Colon (tissue), 2 donors: Measurements from ENCODE around the gene DCDC2C.

ENCODE experiments used
- FAIRE-seq: peaks from 2 replicates; lab custom pipeline; 2012; peaks lifted over from hg19 to GRCh38; lab: Jason Lieb, UNC
- donor health status: control.
- donor health status: control.

DCDC2C gene

DNA sequence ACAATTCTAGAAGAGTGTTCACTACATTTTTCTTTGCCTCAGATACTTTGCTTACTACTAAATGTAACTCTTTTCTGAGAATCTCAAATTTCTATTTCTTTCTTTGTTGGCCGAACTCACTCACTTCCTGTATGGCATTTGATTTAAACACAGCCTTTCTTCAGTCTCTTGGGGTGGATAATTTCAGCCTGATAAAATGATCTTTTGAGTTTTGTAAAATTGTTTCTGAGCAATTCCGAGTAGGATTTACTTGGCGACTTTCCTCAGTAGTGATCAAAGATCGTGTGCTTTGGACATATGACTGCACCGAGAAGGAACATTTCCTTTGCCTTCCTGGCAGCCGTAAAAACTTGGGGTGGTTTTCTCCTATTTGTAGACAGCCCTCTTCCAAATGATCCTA is 127.4 kb downstream of the DCDC2C start:
- FAIRE-seq = no peak

DNA sequence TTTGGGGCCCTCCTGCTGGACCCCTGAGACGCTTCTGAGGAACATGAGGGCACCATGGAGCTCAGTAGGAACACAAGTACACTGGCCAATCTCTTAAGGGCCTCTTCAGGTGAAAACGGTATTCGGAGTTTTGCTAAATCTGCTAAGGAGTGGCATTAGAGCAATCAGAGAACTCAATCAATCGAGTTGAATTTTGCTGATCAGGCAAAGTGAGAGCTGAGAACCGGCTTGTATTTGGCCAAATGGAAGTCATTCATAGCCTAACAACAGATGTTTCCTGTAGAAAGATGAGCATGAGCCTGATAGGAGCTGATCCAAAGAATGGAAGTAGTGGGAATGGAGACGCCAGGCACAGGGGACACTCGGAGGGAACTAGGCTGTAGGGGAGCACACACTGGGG is 133.7 kb downstream of the DCDC2C start:
- no peak for FAIRE-seq

DNA sequence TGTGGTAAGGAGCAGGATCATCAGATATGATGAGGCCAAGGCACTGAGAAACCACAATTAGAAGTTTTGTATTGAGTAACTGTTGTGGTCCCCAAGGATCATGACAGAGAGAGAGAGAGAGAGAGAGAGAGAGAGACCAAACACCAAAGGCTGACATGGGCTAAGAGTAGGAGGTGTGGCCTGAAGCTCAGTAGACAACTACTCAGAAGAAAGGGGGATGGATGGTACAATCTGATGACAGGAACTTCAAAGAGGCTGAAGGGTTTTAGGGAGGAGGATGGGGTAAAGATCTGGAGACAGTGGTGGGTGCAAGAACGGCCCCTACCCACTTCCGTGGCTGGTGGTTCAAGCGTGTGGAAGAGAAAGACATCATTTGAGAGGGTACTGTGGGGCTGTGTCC is 135.0 kb downstream of the DCDC2C start:
- FAIRE-seq = no peak

DNA sequence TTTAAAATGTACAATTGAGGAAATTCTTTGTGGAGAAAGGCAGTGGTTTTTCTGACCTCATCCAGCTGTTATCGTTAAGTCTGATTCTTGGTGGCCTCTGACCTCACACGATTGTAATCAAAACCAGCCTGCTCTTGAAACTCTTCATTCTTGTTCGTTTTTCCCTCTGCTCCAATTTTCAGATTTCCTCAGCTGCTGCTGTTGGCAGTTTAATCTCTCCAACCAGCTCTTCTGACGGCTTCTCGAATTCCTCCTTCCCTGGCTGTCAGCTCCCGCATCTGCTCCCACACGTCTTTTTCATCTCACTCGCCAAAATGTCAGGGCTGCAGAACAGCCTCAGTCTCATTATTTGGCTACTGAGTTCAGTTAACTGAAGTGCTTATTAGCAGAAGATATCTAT is 136.1 kb downstream of the DCDC2C start:
- no peak for FAIRE-seq

DNA sequence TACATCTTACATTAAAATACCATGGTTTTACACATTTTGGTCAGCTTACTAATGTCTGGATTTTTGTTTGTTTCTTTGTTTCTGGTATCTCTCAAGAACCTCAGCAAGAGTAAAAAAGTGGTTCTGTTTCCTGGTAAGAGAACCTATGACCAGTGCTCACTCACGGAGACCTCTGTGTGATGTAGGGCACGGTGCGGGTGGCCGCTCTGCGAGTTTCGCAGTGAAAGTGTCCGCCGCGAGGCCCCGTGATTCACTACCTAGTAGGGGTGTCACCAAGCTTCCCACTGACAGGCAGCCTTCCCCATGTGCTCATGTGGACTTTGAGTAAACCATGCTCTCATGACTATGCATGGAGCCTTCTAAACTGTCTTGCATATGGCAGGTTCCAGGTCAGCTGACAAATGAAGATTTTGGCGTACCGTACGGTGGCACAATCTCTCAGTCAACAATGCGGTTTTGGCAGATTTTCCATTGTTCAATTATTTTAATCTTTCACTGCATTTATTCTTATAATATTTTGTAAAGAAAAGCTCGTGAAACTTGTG is 137.3 kb downstream of the DCDC2C start:
- no peak for FAIRE-seq

DNA sequence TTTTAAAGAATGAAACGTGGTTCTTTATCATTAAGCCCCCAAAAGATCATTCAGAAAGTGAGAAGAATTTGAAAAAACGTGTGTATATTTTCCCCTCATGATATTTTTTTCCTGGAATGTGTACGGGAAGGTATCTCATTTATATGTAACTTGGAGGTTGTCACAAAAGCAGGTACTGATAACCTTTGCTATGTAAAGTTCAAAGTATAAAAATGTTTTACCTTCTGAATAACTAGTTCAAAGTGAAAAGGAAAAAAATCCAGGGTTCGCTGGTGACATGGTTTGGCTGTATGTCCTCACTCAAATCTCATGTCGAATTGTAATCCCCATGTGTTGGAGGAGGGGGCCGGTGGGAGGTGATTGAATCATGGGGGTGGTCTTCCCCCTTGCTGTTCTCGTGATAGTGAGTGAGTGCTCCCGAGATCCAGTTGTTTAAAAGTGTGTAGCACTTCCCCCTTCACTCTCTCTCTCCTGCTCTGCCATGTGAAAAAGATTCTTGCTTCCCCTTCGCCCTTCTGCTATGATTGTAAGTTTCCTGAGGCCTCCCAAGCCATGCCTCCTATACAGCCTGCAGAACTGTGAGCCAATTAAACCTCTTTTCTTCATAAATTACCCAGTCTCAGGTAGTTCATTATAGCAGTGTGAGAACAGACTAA is 144.2 kb downstream of the DCDC2C start:
- no peak for FAIRE-seq

DNA sequence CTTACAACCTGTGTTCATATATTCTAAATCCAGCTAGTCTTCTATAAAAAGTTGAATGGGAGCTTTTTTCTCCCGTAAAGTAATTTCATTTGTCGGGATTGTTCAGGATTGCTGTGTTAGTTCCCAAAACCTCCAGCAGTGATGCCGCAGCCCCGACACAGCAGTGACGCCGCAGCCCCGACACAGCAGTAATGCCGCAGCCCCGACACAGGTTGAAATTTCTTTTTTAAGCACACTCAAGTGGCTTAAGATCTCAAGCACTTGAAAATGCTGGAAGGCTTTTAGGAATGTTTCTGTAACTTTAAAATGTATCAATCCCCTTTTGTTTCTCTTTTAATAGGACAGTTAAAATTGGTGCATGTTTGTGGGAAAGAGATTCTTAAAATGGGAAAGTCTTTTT is 145.4 kb downstream of the DCDC2C start:
- FAIRE-seq = no peak

DNA sequence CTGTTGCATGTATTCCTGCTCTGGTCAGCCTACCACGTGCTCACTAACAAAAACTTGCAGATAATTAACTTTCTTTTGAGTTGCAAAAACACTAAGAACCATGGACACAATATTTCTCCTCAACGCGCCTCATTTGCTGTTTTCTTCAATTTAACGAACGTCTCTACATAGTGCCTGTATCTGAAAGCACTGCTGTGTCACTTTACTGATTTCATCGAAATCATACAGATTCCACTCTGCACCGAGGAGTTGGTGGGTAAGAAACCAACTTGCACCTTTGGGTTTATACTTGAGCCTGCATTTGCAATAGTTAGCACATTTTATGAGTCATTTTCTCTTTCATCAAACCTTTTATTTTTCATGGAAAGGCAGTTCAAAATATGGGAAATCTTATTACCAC is 145.8 kb downstream of the DCDC2C start:
- FAIRE-seq = no peak

DNA sequence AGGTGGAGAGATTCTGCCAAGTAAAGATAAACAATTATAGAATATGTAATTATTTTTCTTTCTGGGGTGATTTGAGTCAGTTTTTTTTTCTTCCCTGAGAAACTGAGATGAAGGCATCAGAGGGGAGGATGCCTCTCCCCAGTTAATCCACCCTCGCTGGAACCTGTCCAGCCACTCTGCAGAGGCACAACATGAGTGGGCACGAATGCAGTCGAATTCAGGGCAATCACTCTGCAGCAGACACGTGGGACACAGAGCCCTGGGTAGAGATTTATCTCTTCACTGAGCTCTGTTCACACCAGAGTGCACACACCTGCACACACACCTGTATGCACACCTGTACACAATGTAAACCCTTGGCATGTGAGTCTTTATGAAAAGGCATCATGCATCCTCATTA is 154.2 kb downstream of the DCDC2C start:
- FAIRE-seq = no peak

DNA sequence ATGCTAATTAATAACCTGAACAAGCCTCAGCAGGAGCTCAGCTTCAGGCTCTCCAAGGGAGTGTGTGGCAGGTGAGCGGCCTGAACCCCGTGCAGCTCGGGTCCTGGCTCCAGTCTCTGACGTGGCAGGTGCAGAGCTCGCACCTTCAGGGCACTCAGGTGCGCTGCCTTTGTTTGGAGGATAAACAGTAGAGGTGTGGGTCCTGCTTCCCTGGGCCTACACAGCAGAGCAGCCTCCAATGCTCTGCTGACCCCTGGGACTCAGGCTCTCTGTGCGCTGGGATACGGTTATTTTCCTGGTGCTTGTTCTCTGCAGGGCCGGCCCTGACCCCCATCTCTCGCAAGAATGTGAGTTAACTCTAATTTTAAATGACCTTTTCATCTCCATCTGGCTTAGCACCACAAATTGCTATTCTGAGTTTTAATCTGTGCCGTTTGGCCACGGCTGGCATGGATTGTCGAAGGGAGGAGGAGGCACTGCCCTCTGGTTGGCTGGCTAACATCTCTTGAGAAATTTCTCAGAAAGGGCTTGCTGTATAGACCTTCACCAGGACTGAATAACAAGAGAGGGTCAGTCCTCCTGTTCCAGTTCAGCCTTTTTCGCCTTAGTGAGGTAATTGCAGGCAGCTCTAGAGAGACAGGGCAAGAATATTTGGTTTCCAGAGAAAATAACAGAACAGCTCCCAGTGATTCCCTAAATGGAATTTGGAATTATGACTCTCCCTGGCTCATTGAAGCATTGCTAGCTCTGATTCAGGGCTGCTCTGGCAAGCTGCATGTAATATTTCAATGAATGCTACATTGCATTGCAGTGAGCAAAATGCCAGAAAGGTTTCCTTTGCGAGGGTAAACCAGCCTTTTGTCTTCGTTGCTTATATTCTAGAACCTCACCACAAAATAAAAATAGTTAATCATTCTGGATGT is 161.8 kb downstream of the DCDC2C start:
- FAIRE-seq = no peak

DNA sequence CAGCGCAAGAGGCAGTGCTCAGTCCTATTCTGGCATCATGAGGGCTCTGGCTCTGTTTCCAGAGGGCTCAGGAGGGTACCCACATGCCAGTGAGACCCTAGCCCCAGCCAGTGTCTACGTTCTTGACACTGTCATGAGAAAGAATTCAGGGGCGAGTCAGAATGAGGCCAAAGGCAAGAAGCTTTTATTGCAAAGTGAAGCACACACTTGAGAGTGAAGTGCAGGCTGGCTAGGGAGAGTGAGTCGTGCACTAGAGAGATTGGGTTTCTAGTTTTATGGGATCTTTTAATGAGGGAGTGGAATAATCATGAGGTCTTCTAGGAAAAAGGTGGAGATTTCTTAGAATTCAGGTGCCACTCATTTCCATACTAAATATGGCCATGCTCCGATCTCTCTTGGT is 164.1 kb downstream of the DCDC2C start:
- no peak for FAIRE-seq

DNA sequence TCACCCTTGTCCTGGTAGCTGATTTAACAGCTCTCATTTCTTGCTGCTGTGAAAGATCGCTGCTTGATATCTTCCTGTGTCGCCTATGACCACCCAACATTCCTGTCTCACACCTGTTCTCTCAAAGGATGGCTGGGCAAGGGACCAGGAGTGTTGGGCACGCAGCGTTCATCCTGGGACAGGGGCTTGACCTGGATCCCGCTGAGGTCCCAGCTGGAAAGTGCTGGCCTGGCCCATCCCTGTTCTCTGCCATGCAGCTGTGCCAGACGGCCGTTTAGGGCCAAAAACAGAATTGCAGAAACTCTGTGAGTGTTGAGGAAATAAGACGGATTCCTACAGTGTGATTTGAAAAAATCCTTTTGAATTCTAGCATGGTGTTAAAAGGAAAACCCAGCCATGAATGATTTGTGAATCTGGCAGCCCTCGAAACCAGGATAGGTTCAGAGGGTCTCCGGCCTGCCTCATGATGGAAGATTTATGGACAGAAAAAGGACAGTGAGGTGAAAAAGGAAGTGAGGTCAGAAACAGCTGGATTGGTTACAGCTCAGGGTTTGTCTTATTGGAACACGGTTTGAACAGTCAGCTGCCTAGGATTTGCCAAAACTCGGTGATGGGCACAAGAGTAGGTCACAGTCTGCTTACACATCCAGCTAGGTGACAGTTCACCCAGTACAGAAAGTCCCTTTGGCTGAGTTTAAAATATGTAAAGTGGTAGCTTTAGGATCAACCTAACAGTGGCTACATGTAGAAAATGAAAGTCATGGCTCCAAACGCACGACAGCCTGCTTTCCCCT is 164.8 kb downstream of the DCDC2C start:
- no peak for FAIRE-seq

DNA sequence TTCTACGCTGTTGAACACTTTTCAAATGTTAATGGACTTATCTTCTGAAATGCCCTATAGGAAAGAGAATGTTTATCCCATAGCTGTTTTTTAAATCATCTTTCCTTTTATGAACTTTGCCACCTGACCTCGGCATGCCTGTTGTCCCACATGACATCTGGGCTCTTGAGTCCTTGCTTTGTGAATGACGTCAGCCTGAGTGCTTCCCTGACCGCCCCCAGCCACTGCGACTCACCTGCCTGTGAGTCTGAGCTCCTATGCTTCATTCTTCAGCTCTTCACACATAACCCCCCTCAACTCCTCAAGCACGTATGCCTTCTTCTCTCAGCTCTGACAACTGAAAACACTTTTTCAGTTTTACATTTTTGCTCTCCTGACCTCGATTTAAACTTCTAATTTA is 166.8 kb downstream of the DCDC2C start:
- FAIRE-seq = no peak

DNA sequence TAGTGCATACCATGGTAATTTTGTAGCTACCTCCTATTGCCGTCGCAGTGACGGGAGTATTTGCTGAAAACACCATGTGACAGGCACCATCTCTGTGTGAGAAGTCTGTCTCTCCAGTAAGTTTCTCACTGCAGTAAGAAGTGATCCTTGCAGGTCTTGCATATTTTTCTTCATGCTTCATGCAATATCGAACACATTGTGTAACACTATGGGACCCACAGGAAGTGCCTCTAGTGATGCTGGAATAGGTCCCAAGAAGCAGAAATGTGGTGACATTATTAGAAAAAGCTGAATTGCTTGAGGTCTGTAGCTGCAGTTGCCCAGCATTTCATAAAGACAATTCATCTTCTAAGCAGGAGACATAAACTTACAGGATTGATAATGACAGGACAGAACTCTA is 167.6 kb downstream of the DCDC2C start:
- FAIRE-seq = no peak

DNA sequence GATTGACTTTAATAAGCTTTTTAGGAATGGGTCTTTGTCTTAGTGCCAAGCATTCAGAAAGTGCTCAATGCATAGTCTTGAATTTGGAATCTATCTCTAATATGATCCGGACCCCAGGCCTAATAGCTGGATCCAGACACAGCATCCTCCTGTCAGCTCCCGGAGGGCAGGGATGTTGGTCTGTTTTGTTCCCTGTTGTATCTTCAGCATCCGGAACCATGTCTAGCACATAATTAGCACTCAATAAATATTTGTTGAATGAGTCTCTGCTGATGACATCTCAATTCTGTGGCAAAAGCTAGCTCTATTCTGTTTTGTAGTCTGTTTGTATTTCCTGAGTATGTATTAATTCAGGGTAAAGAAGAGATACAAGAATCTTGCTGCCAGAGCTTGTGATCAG is 169.1 kb downstream of the DCDC2C start:
- FAIRE-seq = no peak

DNA sequence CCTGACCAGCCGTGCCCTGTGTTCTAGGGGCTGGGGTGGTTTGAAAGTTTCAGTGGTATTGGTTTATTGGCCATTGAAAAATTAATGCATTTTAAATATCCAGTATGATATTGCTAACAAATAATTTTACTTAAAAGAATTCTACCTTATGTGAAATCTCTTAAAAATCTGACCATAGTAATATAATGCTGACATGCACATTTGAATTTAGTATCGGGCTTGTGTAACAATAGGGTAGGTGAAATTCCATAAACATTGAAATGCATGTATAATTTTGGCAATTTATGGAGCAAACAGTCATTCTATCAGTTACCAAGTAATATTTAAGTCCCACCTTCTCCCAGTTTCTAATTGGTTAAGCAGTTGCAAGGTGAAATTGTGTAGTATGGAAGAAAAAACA is 170.5 kb downstream of the DCDC2C start:
- no peak for FAIRE-seq

DNA sequence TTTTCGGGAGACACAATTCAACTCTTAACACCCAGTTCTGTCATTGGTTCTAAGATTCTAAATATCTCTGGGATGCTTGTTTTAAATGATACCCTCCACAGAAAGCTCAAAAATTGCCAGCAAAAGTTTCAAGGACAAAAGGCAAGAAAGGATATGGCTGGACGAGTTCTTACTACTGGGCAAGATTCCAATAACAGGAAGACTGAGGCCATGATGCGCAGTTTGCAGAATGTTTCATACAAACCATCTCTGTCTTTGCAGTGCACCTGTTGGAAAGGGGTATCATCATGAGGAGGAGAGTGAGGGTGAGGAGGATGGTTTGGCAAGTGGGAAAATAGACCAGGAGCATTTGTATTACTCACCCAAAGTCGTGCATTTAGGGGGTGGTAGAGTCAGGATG is 172.8 kb downstream of the DCDC2C start:
- FAIRE-seq = no peak

DNA sequence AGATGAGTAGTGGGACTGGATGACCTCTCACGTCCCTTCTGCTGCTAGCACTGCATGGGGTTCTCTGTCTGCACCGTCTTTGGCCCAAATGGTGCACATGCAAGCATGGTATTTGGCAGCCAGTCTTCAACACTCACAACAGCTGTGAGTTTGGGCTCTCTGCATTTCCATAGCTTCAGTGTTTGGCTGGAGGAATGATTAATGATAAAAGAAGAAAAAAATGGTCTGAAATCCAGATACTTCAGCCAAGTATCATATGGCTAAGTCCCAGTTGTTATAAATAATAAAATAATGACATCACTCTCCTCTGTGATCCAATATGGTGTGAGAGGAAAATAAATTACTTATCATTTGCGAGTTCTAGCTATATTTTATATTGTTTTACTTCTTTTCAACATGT is 173.3 kb downstream of the DCDC2C start:
- FAIRE-seq = no peak

DNA sequence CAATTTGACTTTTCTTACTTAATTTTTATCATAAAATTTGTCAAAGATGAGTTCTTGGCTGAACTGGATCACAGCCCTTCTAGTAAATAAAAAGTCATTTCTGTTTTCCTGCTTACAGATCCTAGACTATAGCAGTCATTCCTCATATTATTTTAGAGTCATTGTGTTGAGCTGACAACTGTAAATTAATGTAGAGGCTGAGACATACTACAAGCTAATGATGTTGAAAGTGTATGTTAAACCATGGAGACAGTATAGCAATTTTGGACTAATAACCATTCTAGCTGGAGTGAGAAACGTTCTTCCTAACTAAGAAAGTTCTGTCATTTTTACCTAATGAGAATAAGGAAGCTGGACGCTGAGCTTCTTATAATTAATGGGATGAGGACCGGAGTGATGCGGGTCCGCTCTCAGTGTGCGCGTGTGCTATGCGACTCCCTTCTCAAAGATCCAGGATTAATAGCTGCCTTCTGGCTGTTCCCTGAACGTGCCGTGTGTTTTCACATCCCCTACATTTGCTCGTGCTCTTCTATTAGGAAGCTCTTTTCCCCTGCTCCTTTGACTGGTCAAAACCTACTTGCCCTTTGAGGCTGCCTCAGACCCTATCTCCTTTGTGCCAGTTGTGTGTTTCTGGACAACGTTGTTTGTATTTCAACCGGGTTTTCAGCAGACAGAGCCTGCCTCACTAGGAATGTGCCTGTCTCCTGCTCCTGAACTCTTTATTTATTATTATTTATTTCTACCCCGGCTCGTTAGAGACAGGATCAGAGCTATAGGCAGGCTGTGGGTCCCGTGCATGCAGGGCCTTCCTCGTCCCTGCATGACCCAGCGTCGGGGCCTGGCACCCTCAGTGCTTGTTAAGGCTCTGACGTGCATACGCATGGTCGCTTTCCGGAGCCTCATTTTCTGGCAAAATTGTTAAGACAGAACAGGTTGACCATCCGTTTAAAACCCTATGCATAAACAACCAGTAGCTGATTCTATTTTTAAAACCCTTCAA is 182.6 kb downstream of the DCDC2C start:
- no peak for FAIRE-seq

DNA sequence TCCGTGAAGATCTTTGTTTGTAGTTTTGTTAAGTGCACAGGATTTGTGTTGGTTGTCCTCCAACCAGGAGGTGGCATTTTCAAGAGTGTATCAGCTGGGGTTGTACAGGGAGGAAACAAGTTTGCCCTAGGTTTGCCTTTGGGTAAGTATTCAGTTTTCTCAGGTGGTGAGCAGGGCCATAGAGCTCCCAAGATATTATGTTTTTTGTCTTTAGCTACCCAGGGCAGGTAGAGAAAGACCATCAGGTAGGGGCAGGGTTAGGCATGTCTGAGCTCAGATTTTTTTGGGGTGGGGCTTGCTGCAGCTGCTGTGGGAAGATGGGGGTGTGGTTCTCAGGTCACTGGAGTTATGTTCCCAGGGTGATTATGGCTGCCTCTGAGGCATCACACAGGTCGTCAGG is 191.6 kb downstream of the DCDC2C start:
- no peak for FAIRE-seq
